A549 (cell line): ENCODE data around the gene CLCN7. TPM values are rescaled to one million over a fixed set of nuclear protein-coding genes. Genes with fewer than 3 reads are reported as not detected.

Experiments used
- ATAC-seq, 2 experiments: fragments of 200-7000 bp in 1 of 2; fragments of >200 bp in 1 of 2; cut with Nextera tagmentation in 1 of 2; cut with Tn5 transposase in 1 of 2; 3 replicates each; pipeline versions ENCODE4 v1.8.0 to v1.9.1; 2018 to 2020; ENCODE audit warnings: mild to moderate bottlenecking in 1 of 2, moderate library complexity in 1 of 2
- CTCF ChIA-PET: fragments of 300-600 bp; sonication (Branson Sonifier 250); formaldehyde crosslinking; extraction: SDS; loops from one replicate; lab custom pipeline; 2021; ENCODE audit warnings: antibody characterized with exemption, inconsistent platforms; lab: Yijun Ruan, JAX
- POLR2A ChIA-PET: fragments of 350-600 bp; formaldehyde crosslinking; extraction: SDS; loops from one replicate; lab custom pipeline; 2021; ENCODE audit warnings: antibody characterized with exemption, inconsistent platforms; lab: Yijun Ruan, JAX
- DNase-seq, 2 experiments: peaks; one replicate each; pipeline versions ENCODE4 v3.0.0 to v3.0.0-alpha.2; 2011 to 2016; ENCODE audit warnings: low read depth in 1 of 2, low spot score in 1 of 2
- FAIRE-seq: peaks from 2 replicates; lab custom pipeline; 2011; peaks lifted over from hg19 to GRCh38; lab: Jason Lieb, UNC
- H3K27ac ChIP-seq, 2 experiments: fragments of >200 bp; sonication (Bioruptor Twin); formaldehyde crosslinking; 3 replicates each; pipeline ENCODE4 v1.5.1; 2016 to 2017
- H3K4me1 ChIP-seq: fragments of >200 bp; sonication (Bioruptor Twin); formaldehyde crosslinking; 3 replicates; pipeline ENCODE4 v1.6.1; 2016
- H3K4me2 ChIP-seq: fragments of >200 bp; sonication (Bioruptor Twin); formaldehyde crosslinking; 3 replicates; pipeline ENCODE4 v1.6.1; 2016
- H3K4me3 ChIP-seq: fragments of >200 bp; sonication (Bioruptor Twin); formaldehyde crosslinking; 3 replicates; pipeline ENCODE4 v1.5.1; 2016
- H3K9me3 ChIP-seq: fragments of >200 bp; sonication (Bioruptor Twin); formaldehyde crosslinking; 3 replicates; pipeline ENCODE4 v1.6.1; 2016
- CBX8 ChIP-seq: fragments of 200-600 bp; sonication (generic); IDR thresholded peaks from 2 replicates; pipeline ENCODE4 v1.6.1; 2016
- CEBPB ChIP-seq, 2 experiments: fragments of >200 bp in 1 of 2; sonication (Bioruptor Twin) in 1 of 2; formaldehyde crosslinking in 1 of 2; IDR thresholded peaks; 2 replicates each; pipeline ENCODE4 v1.6.1; 2012 to 2016
- CHD2 ChIP-seq: fragments of 150-350 bp; IDR thresholded peaks from 2 replicates; pipeline ENCODE4 v1.6.1; 2014; ENCODE audit warnings: low read length; ENCODE audit not compliant: partially characterized antibody
- FOSL2 ChIP-seq, 2 experiments: fragments of 450-650 bp in 1 of 2; fragments of >200 bp in 1 of 2; sonication (Bioruptor Twin) in 1 of 2; formaldehyde crosslinking; IDR thresholded peaks; 2 replicates each; pipeline versions ENCODE4 v1.5.0 to v1.6.1; 2016 to 2020; ENCODE audit warnings: mild to moderate bottlenecking in 1 of 2, moderate library complexity in 1 of 2
- GATA3 ChIP-seq: IDR thresholded peaks from 2 replicates; pipeline ENCODE4 v1.6.1; 2012; ENCODE audit warnings: borderline replicate concordance
- HES2 ChIP-seq: fragments of >200 bp; sonication (Bioruptor Twin); formaldehyde crosslinking; IDR thresholded peaks from 2 replicates; pipeline ENCODE4 v1.6.1; 2016
- HEYL ChIP-seq: fragments of 250-450 bp; sonication (Bioruptor Pico); IDR thresholded peaks from 2 replicates; pipeline ENCODE4 v1.8.0; 2021; ENCODE audit warnings: mild to moderate bottlenecking, moderate library complexity
- HOXA7 ChIP-seq: fragments of 250-450 bp; sonication (Bioruptor Pico); IDR thresholded peaks from 2 replicates; pipeline ENCODE4 v1.5.0; 2020; ENCODE audit warnings: mild to moderate bottlenecking, moderate library complexity
- HOXB5 ChIP-seq: fragments of 250-450 bp; sonication (Bioruptor Pico); IDR thresholded peaks from 2 replicates; pipeline ENCODE4 v1.5.0; 2020; ENCODE audit warnings: mild to moderate bottlenecking, moderate library complexity
- JUNB ChIP-seq: fragments of >200 bp; sonication (Bioruptor Twin); formaldehyde crosslinking; IDR thresholded peaks from 2 replicates; pipeline ENCODE4 v1.6.1; 2016
- KDM1A ChIP-seq: fragments of 200-600 bp; sonication (generic); IDR thresholded peaks from 2 replicates; pipeline ENCODE4 v1.6.1; 2016; ENCODE audit warnings: low read depth, mild to moderate bottlenecking
- KDM5A ChIP-seq: fragments of 200-600 bp; sonication (generic); IDR thresholded peaks from 2 replicates; pipeline ENCODE4 v1.6.1; 2016; ENCODE audit warnings: antibody characterized with exemption, mild to moderate bottlenecking
- MAFK ChIP-seq: fragments of 450-650 bp; IDR thresholded peaks from 2 replicates; pipeline ENCODE4 v1.6.1; 2014; ENCODE audit not compliant: partially characterized antibody
- MYC ChIP-seq: IDR thresholded peaks from 2 replicates; pipeline ENCODE4 v1.6.1; 2012; ENCODE audit warnings: mild to moderate bottlenecking, inconsistent platforms, low read length, improper control_type of control experiment, borderline replicate concordance
- PHF8 ChIP-seq: fragments of 200-600 bp; sonication (generic); IDR thresholded peaks from 2 replicates; pipeline ENCODE4 v1.6.1; 2016; ENCODE audit warnings: low read depth, mild to moderate bottlenecking, antibody characterized with exemption, moderate library complexity, borderline replicate concordance
- POLR2A ChIP-seq: IDR thresholded peaks from 2 replicates; pipeline ENCODE4 v1.6.1; 2012; ENCODE audit warnings: mild to moderate bottlenecking, low read length
- RARB ChIP-seq: fragments of 250-450 bp; sonication (Bioruptor Pico); IDR thresholded peaks from 2 replicates; pipeline ENCODE4 v1.8.0; 2021; ENCODE audit warnings: mild to moderate bottlenecking, moderate library complexity
- RNF2 ChIP-seq: fragments of 200-600 bp; sonication (generic); IDR thresholded peaks from 2 replicates; pipeline ENCODE4 v1.6.1; 2016; ENCODE audit warnings: low read depth, mild to moderate bottlenecking, antibody characterized with exemption, moderate library complexity, borderline replicate concordance
- SMC3 ChIP-seq: fragments of >200 bp; sonication (Bioruptor Twin); formaldehyde crosslinking; IDR thresholded peaks from 3 replicates; pipeline ENCODE4 v1.6.1; 2018; ENCODE audit warnings: inconsistent platforms
- SREBF2 ChIP-seq: fragments of 450-650 bp; IDR thresholded peaks from 2 replicates; pipeline ENCODE4 v1.6.1; 2014; ENCODE audit warnings: mild to moderate bottlenecking, moderate library complexity
- TFCP2L1 ChIP-seq: fragments of 250-450 bp; sonication (Bioruptor Pico); IDR thresholded peaks from 2 replicates; pipeline ENCODE4 v1.5.0; 2021; ENCODE audit warnings: mild to moderate bottlenecking
- TP53 ChIP-seq: fragments of 250-450 bp; sonication (Bioruptor Pico); IDR thresholded peaks from 2 replicates; pipeline ENCODE4 v1.5.0; 2021; ENCODE audit warnings: mild to moderate bottlenecking, moderate library complexity
- WGBS: methylation state at CpG from one replicate; pipeline ENCODE4 v1.1.6; 2017; ENCODE audit errors: missing lambda C conversion rate; 5-methylcytosine and 5-hydroxymethylcytosine counted together
- polyA plus RNA-seq, 4 experiments: library from polyadenylated mRNA; depleted of rRNA in 3 of 4; stranded (reverse); fragments of >200 nt; fragmentation: RNase III in 1 of 4; extraction: RNeasy Plus Mini Kit Qiagen cat#74134 plus additional on column Dnase treatment in 1 of 4; gene quantifications; 2 replicates in 3 of 4; 3 replicates in 1 of 4; pipeline ENCODE4 v1.2.3, GENCODE V29; 2011 to 2017
- TF ChIP-seq, protein P1 (sequence below): IDR thresholded peaks from 2 replicates; pipeline ENCODE4 v1.6.1; 2012
- TF ChIP-seq, protein P2 (sequence below): fragments of >200 bp; sonication (Bioruptor Twin); formaldehyde crosslinking; IDR thresholded peaks from 3 replicates; pipeline ENCODE4 v1.6.1; 2016
- TF ChIP-seq, protein P3 (sequence below): fragments of >200 bp; sonication (Bioruptor Twin); formaldehyde crosslinking; IDR thresholded peaks from 3 replicates; pipeline ENCODE4 v1.5.1; 2016
- TF ChIP-seq, protein P4 (sequence below): fragments of 250-450 bp; sonication (Bioruptor Pico); IDR thresholded peaks from 2 replicates; pipeline ENCODE4 v1.5.0; 2020; ENCODE audit warnings: low read depth, mild to moderate bottlenecking, moderate library complexity
- TF ChIP-seq, protein P5 (sequence below): fragments of 250-450 bp; sonication (Bioruptor Pico); IDR thresholded peaks from 2 replicates; pipeline ENCODE4 v1.5.0; 2021; ENCODE audit warnings: mild to moderate bottlenecking, moderate library complexity, borderline replicate concordance

CLCN7 gene
- polyA plus RNA-seq, 2 of the 4 experiments (the other 2 are of a cell fraction) = 17.2 to 69.7 TPM

DNA sequence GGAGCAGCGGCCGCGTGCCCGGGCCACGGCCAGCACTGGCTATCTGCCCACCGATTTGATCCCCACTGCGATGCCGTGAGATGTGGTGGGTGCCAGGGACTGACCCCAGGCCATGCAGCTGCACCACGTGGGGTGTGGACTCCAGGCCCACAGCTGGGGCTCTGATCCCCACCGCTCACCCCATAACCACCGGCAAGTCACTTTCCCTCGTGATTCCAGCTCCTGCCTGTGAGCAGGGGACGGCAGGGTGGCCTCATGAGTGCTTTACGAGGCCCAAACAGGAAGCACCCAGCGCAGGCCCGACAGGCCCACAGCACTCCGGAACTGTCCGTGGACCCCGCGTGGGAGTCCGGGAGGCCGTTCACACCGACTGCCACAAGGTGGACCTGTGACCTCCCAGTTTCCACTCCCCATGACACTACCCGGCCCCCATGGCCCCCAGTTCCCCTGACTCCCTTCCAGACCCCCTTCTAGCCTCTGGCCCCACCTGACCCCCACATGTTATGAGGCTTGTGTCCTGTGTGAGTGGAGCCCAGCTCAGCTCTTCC, 13.3 kb upstream of the CLCN7 start:
- Histone ChIP-seq H3K9me3 (no peaks in the 10 kb centered on the region), H3K4me3 (no peak overlapping the region), H3K4me2 (no peak overlapping the region), H3K4me1 (peaks cover 7% of the 10 kb centered on the region), H3K27ac (no peak overlapping the region)
- ATAC-seq (no peak), DNase-seq (no peak), FAIRE-seq (no peak)
- ChIA-PET CTCF (no interaction called here), POLR2A (no interaction called here)
- TF ChIP-seq PHF8 (no peak), MAFK (no peak), GATA3 (no peak), POLR2A (no peak), RNF2 (no peak), SREBF2 (no peak), MYC (no peak), CEBPB (IDR thresholded peaks at IDR 0.05) (no peak), HOXB5 (CRISPR knock-in tag) (no peak), CBX8 (no peak), TFCP2L1 (CRISPR knock-in tag) (no peak), CHD2 (no peak), KDM5A (no peak), HEYL (CRISPR knock-in tag) (no peak)
- TF ChIP-seq, protein P1, sequence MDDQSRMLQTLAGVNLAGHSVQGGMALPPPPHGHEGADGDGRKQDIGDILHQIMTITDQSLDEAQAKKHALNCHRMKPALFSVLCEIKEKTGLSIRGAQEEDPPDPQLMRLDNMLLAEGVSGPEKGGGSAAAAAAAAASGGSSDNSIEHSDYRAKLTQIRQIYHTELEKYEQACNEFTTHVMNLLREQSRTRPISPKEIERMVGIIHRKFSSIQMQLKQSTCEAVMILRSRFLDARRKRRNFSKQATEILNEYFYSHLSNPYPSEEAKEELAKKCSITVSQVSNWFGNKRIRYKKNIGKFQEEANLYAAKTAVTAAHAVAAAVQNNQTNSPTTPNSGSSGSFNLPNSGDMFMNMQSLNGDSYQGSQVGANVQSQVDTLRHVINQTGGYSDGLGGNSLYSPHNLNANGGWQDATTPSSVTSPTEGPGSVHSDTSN = no peak
- TF ChIP-seq, protein P2, sequence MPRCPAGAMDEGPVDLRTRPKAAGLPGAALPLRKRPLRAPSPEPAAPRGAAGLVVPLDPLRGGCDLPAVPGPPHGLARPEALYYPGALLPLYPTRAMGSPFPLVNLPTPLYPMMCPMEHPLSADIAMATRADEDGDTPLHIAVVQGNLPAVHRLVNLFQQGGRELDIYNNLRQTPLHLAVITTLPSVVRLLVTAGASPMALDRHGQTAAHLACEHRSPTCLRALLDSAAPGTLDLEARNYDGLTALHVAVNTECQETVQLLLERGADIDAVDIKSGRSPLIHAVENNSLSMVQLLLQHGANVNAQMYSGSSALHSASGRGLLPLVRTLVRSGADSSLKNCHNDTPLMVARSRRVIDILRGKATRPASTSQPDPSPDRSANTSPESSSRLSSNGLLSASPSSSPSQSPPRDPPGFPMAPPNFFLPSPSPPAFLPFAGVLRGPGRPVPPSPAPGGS = no peak
- TF ChIP-seq, protein P3, sequence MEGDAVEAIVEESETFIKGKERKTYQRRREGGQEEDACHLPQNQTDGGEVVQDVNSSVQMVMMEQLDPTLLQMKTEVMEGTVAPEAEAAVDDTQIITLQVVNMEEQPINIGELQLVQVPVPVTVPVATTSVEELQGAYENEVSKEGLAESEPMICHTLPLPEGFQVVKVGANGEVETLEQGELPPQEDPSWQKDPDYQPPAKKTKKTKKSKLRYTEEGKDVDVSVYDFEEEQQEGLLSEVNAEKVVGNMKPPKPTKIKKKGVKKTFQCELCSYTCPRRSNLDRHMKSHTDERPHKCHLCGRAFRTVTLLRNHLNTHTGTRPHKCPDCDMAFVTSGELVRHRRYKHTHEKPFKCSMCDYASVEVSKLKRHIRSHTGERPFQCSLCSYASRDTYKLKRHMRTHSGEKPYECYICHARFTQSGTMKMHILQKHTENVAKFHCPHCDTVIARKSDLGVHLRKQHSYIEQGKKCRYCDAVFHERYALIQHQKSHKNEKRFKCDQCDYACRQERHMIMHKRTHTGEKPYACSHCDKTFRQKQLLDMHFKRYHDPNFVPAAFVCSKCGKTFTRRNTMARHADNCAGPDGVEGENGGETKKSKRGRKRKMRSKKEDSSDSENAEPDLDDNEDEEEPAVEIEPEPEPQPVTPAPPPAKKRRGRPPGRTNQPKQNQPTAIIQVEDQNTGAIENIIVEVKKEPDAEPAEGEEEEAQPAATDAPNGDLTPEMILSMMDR = no peak
- WGBS = 86% methylated on average over 23 of the region's 24 CpGs

GRCh38 chr16:1487395-1488053, 12.7 kb upstream of the CLCN7 start:
- no peak overlapping the region for H3K27ac ChIP-seq
- no peak overlapping the region for H3K4me2 ChIP-seq
- no peaks in the 10 kb centered on the region for H3K9me3 ChIP-seq
- TF ChIP-seq HOXA7 = no peak
- TF ChIP-seq, protein P4, sequence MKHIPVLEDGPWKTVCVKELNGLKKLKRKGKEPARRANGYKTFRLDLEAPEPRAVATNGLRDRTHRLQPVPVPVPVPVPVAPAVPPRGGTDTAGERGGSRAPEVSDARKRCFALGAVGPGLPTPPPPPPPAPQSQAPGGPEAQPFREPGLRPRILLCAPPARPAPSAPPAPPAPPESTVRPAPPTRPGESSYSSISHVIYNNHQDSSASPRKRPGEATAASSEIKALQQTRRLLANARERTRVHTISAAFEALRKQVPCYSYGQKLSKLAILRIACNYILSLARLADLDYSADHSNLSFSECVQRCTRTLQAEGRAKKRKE (CRISPR knock-in tag) = no peak
- TF ChIP-seq TP53 = no peak
- TF ChIP-seq KDM5A = no peak
- no peak for TF ChIP-seq JUNB
- TF ChIP-seq FOSL2 (IDR thresholded peaks at IDR 0.05) = no peak
- TF ChIP-seq FOSL2 (CRISPR knock-in tag; IDR thresholded peaks at IDR 0.05) = no peak
- no peak for TF ChIP-seq SMC3
- TF ChIP-seq, protein P5, sequence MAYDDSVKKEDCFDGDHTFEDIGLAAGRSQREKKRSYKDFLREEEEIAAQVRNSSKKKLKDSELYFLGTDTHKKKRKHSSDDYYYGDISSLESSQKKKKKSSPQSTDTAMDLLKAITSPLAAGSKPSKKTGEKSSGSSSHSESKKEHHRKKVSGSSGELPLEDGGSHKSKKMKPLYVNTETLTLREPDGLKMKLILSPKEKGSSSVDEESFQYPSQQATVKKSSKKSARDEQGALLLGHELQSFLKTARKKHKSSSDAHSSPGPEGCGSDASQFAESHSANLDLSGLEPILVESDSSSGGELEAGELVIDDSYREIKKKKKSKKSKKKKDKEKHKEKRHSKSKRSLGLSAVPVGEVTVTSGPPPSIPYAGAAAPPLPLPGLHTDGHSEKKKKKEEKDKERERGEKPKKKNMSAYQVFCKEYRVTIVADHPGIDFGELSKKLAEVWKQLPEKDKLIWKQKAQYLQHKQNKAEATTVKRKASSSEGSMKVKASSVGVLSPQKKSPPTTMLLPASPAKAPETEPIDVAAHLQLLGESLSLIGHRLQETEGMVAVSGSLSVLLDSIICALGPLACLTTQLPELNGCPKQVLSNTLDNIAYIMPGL (CRISPR knock-in tag) = no peak
- TF ChIP-seq MYC = no peak
- no peak for TF ChIP-seq TFCP2L1 (CRISPR knock-in tag)
- TF ChIP-seq RNF2 = no peak
- TF ChIP-seq CEBPB (IDR thresholded peaks at IDR 0.05) = no peak
- TF ChIP-seq, protein P2 = no peak
- TF ChIP-seq HES2 = no peak
- no peak for TF ChIP-seq KDM1A
- TF ChIP-seq RARB (CRISPR knock-in tag) = no peak
- H3K4me3 ChIP-seq = no peak overlapping the region
- no peak for FAIRE-seq
- DNase-seq = no peak
- ChIA-PET CTCF (interaction anchor here (0.6 kb wide), 1 partner anchor 66 kb away, joined by 5 read pairs; no protein-coding TSS in a partner anchor), POLR2A (no interaction called here)
- no peak for ATAC-seq
- 73% methylated on average over 28 of the region's 39 CpGs for WGBS
- H3K4me1 ChIP-seq = peaks cover 4% of the 10 kb centered on the region
